Aorta (tissue), 5 donors: ENCODE data around the gene GALR1. TPM values are rescaled to one million over a fixed set of nuclear protein-coding genes. Genes with fewer than 3 reads are reported as not detected.
"Not testable (repeated sequence)": the region's sequence is repeated elsewhere in the genome, so short reads cannot be mapped to it uniquely, and the experiment has no call there.

Experiments
- ATAC-seq: fragments of 200-7000 bp; cut with Tn5 transposase; one replicate; pipeline ENCODE4 v1.9.1; 2022; ENCODE audit warnings: moderate library complexity; ENCODE audit not compliant: low FRiP score
- DNase-seq, 2 donors: peaks; one replicate each; pipeline ENCODE4 v3.0.0-alpha.2; 2020
- H3K27ac ChIP-seq, 2 donors: one replicate each; pipeline ENCODE4 v1.5.1; 2013; ENCODE audit warnings: low read length in 2 of 2, mild to moderate bottlenecking in 2 of 2, moderate library complexity in 2 of 2, control low read depth in 1 of 2, inconsistent platforms in 1 of 2, low read depth in 1 of 2
- H3K27me3 ChIP-seq, 2 donors: one replicate each; pipeline ENCODE4 v1.6.1; 2013; ENCODE audit warnings: control low read depth in 1 of 2, low read length in 1 of 2, mild to moderate bottlenecking in 1 of 2, moderate library complexity in 1 of 2; ENCODE audit not compliant: insufficient read depth in 2 of 2, control insufficient read depth in 1 of 2
- H3K36me3 ChIP-seq, 2 donors: one replicate each; pipeline ENCODE4 v1.6.1; 2013; ENCODE audit warnings: control low read depth in 1 of 2, low read length in 1 of 2, mild to moderate bottlenecking in 1 of 2; ENCODE audit not compliant: insufficient read depth in 2 of 2, control insufficient read depth in 1 of 2
- H3K4me1 ChIP-seq, 2 donors: one replicate each; pipeline ENCODE4 v1.6.1; 2013; ENCODE audit warnings: low read length in 2 of 2, control low read depth in 1 of 2, mild to moderate bottlenecking in 1 of 2, moderate library complexity in 1 of 2; ENCODE audit not compliant: insufficient read depth in 2 of 2, control insufficient read depth in 1 of 2
- H3K4me3 ChIP-seq, 2 donors: one replicate each; pipeline ENCODE4 v1.5.1; 2013; ENCODE audit warnings: low read length in 2 of 2, control low read depth in 1 of 2, mild to moderate bottlenecking in 1 of 2
- H3K9me3 ChIP-seq: one replicate; pipeline ENCODE4 v1.6.1; 2013; ENCODE audit warnings: mild to moderate bottlenecking, low read length; ENCODE audit not compliant: control insufficient read depth
- WGBS, 2 donors: extraction: QIAGEN DNeasy Blood & Tissue Kit; methylation state at CpG; one replicate each; pipeline ENCODE4 v1.1.7; 2013; 5-methylcytosine and 5-hydroxymethylcytosine counted together
- intact Hi-C, 2 donors: fragments of 100-400 bp; cut with DNase I; formaldehyde crosslinking; loops; one replicate each; pipeline versions ENCODE4 v1.14.2 to v1.15.0; 2022
- polyA plus RNA-seq, 2 donors: library from polyadenylated mRNA; stranded (reverse); fragments of 200-250 nt; gene quantifications; one replicate each; pipeline ENCODE4 v1.2.3, GENCODE V29; 2013
- total RNA-seq, 2 donors: library from RNA; stranded (reverse); fragmentation: NEBNext Ultra II Directional; extraction: Animal tissue kit (Norgen Biotek cat#: 25700); gene quantifications; one replicate each; pipeline ENCODE4 v1.2.1, GENCODE V29; 2021
- donor health status: healthy with polysubstance abuse.
- donor health status: Bipolar disorder and iron deficiency.
- donor health status: DM: no; HTN: no; CAD: no.
- donor health status: DM: no; HTN: no; CAD: no.
- donor health status: DM: yes; HTN: yes; CAD: no.

The GALR1 gene
- total and polyA plus RNA-seq, 4 donors, result under 0.01 to 0.24 TPM; not detected in 2

DNA sequence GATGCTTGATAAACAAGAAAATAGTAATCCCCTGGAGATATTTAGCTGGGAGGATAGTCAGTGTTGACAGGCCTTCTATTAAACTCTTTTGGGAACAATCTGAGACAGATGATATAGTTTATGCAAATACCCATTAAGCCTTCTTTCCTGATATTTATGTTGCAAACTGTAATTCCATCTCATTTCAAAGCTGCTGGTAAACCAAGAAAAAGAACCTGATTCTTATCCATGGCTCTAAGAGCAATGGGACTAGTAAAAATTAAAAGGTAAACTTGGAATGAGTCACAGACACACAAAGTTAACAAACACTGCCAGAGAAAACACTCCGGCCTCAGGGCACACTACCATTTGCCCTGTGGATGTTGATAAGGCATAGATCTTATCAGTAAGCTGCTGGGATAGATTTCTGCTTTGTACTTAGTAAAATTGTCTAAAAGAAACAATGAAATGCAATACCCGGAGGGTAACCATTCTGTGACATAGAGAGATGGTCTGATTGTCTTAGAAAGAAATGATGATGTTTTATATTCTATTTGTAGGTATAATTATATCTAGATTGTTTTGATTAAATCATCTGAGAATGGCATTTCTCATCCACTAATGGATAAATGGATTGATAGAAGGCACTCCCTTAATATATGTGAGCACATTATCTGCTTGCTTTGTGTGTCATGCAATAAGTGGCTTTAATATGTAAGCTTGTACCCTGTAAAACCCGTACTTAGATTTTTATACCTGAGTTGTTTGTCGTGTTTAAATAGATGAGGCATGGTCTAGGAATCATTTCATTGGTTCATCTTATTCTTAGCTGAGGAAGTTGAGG, 13.2 kb downstream of the GALR1 start:
- Histone ChIP-seq H3K4me3 (no peak overlapping the region), H3K27me3 (no peaks in the 10 kb centered on the region), H3K27ac (no peak overlapping the region), H3K36me3 (no peaks in the 10 kb centered on the region), H3K4me1 (no peaks in the 10 kb centered on the region), H3K9me3 (peaks cover 3% of the 10 kb centered on the region)
- WGBS, 2 donors, result 59 to 66% methylated on average over 4 of the region's 4 CpGs
- no peak for ATAC-seq
- intact Hi-C loops, result no loop called here
- DNase-seq, result no peak

GRCh38 chr18:77263466-77263763, 13.8 kb downstream of the GALR1 start:
- intact Hi-C loops, result no loop called here
- 71 to 72% methylated on average over 3 of the region's 3 CpGs for WGBS, 2 donors
- no peaks in the 10 kb centered on the region for H3K4me1 ChIP-seq
- H3K9me3 ChIP-seq, result peaks cover 3% of the 10 kb centered on the region
- DNase-seq (no peak), ATAC-seq (no peak)
- H3K27me3 ChIP-seq, result no peaks in the 10 kb centered on the region
- H3K27ac ChIP-seq, result no peak overlapping the region
- no peaks in the 10 kb centered on the region for H3K36me3 ChIP-seq
- H3K4me3 ChIP-seq, result no peak overlapping the region

GRCh38 chr18:77267969-77268368, 18.3 kb downstream of the GALR1 start:
- 82 to 84% methylated on average over 6 of the region's 6 CpGs for WGBS, 2 donors

DNA sequence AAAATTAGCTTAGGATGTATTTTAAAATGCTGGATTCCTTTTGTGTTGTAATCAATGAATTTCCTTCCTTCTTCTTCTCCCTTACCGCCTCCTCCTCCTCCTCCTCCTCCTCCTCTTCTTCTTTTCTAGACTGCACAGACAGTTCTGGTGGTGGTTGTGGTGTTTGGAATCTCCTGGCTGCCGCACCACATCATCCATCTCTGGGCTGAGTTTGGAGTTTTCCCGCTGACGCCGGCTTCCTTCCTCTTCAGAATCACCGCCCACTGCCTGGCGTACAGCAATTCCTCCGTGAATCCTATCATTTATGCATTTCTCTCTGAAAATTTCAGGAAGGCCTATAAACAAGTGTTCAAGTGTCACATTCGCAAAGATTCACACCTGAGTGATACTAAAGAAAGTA, 18.8 kb downstream of the GALR1 start:
- Histone ChIP-seq H3K36me3 (no peaks in the 10 kb centered on the region), H3K27me3 (no peaks in the 10 kb centered on the region), H3K4me3 (no peak overlapping the region), H3K9me3 (peaks cover 1% of the 10 kb centered on the region), H3K4me1 (no peaks in the 10 kb centered on the region), H3K27ac (no peak overlapping the region)
- no peak for DNase-seq
- 82% methylated on average over 9 of the region's 9 CpGs for WGBS, 2 donors
- intact Hi-C loops, result no loop called here
- no peak for ATAC-seq

More at GRCh38 chr18:77267969-77268368, 18.3 kb downstream of the GALR1 start:
- Histone ChIP-seq H3K27ac (no peak overlapping the region), H3K4me3 (no peak overlapping the region), H3K9me3 (peaks cover 1% of the 10 kb centered on the region), H3K27me3 (no peaks in the 10 kb centered on the region), H3K36me3 (no peaks in the 10 kb centered on the region), H3K4me1 (no peaks in the 10 kb centered on the region)
- DNase-seq (no peak), ATAC-seq (no peak)
- intact Hi-C loops, result no loop called here

GRCh38 chr18:77271576-77272481, 22.2 kb downstream of the GALR1 start:
- H3K4me3 ChIP-seq, result no peak overlapping the region
- no peak overlapping the region for H3K27ac ChIP-seq
- DNase-seq (no peak), ATAC-seq (no peak)
- H3K27me3 ChIP-seq, result no peaks in the 10 kb centered on the region
- H3K36me3 ChIP-seq, result no peaks in the 10 kb centered on the region
- H3K9me3 ChIP-seq, result no peaks in the 10 kb centered on the region
- 28 to 33% methylated on average over 9 of the region's 9 CpGs for WGBS, 2 donors
- intact Hi-C loops, result no loop called here
- H3K4me1 ChIP-seq, result no peaks in the 10 kb centered on the region

- H3K4me3 ChIP-seq, H3K4me1 ChIP-seq, H3K27me3 ChIP-seq, intact Hi-C loops, H3K36me3 ChIP-seq, ATAC-seq, H3K9me3 ChIP-seq, DNase-seq, H3K27ac ChIP-seq: not testable (repeated sequence)
- WGBS, 2 donors, result 59 to 68% methylated on average over 7 of the region's 7 CpGs
Measured at GRCh38 chr18:77290841-77291240, 41.2 kb downstream of the GALR1 start.

DNA sequence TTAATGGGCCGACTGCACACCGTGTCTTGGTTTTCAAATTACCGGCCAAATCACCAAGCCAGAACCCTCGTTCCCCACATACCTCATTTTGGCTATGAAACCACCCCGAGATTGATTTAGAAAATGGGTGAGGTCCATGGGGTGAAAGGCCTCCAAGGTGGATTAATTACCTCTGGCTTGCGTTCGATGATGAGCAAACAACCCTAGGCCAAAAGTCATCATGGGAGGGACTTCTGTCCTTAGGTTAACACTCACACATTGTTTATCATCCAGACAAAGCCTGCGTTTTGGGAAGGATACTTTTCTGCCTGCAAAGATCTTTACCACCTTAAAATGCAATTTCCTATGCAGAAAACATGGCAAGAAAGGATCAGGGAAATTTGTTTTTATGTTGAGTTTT, 48.5 kb downstream of the GALR1 start:
- Histone ChIP-seq H3K4me1 (no peaks in the 10 kb centered on the region), H3K4me3 (no peak overlapping the region), H3K9me3 (peaks cover 2% of the 10 kb centered on the region), H3K36me3 (no peaks in the 10 kb centered on the region), H3K27me3 (peaks cover 0 to 2% of the 10 kb centered on the region in 2 donors), H3K27ac (no peak overlapping the region)
- WGBS, 2 donors, result 24 to 38% methylated on average over 8 of the region's 8 CpGs
- DNase-seq (no peak), ATAC-seq (no peak)
- intact Hi-C loops, result no loop called here

GRCh38 chr18:77299706-77300105, 50.1 kb downstream of the GALR1 start:
- intact Hi-C loops, result no loop called here
- 76 to 82% methylated on average over 6 of the region's 6 CpGs for WGBS, 2 donors
- H3K4me3 ChIP-seq, result no peak overlapping the region

More at GRCh38 chr18:77299706-77300105, 50.1 kb downstream of the GALR1 start:
- Histone ChIP-seq H3K4me1 (no peaks in the 10 kb centered on the region), H3K9me3 (no peaks in the 10 kb centered on the region), H3K36me3 (no peaks in the 10 kb centered on the region), H3K27me3 (no peaks in the 10 kb centered on the region), H3K27ac (no peak overlapping the region)
- ATAC-seq (no peak), DNase-seq (no peak)
